ENCODE data around the gene JAK1. TPM values are rescaled to one million over a fixed set of nuclear protein-coding genes. Genes with fewer than 3 reads are reported as not detected.

The JAK1 gene
- total RNA-seq, 3 donors from 2014 or later, result 179 to 258 (median 196) TPM

- Histone ChIP-seq H3K4me1 (no peaks in the 10 kb centered on the region), H3K9me3 (no peaks in the 10 kb centered on the region), H3K36me3 (no peaks in the 10 kb centered on the region), H3K27me3 (no peaks in the 10 kb centered on the region), H3K27ac (no peak overlapping the region), H3K4me3 (no peak overlapping the region)
- no peak for DNase-seq (ENCODE audit: low spot score in 2 of 2)
- TF ChIP-seq POLR2A (IDR thresholded peaks at IDR 0.05) (no peak), CTCF (IDR thresholded peaks at IDR 0.05) (no peak), POLR2AphosphoS5 (IDR thresholded peaks at IDR 0.05) (no peak)
- intact Hi-C loops (cut with DNase I; ENCODE audit: low total_unique reads), result no loop called here
Observed at GRCh38 chr1:64839261-64839660, 127.1 kb downstream of the JAK1 start.

- Histone ChIP-seq H3K9me3 (no peaks in the 10 kb centered on the region), H3K4me3 (no peak overlapping the region), H3K27ac (no peak overlapping the region), H3K27me3 (no peaks in the 10 kb centered on the region), H3K36me3 (peaks cover 6% of the 10 kb centered on the region), H3K4me1 (no peaks in the 10 kb centered on the region)
- intact Hi-C loops (cut with DNase I; ENCODE audit: low total_unique reads), result no loop called here
- no peak for DNase-seq (ENCODE audit: low spot score in 2 of 2)
- TF ChIP-seq CTCF (IDR thresholded peaks at IDR 0.05) (no peak), POLR2A (IDR thresholded peaks at IDR 0.05) (no peak), POLR2AphosphoS5 (IDR thresholded peaks at IDR 0.05) (no peak)
Observed at GRCh38 chr1:64838486-64838885, 127.9 kb downstream of the JAK1 start.

- no peaks in the 10 kb centered on the region for H3K27me3 ChIP-seq
- H3K9me3 ChIP-seq, result no peaks in the 10 kb centered on the region
- intact Hi-C loops (cut with DNase I; ENCODE audit: low total_unique reads), result no loop called here
- no peak overlapping the region for H3K27ac ChIP-seq
- DNase-seq (ENCODE audit: low spot score in 2 of 2), result no peak
- H3K4me1 ChIP-seq, result no peaks in the 10 kb centered on the region
- no peak for TF ChIP-seq POLR2A (IDR thresholded peaks at IDR 0.05)
- no peak for TF ChIP-seq POLR2AphosphoS5 (IDR thresholded peaks at IDR 0.05)
- TF ChIP-seq CTCF (IDR thresholded peaks at IDR 0.05), result no peak
- H3K36me3 ChIP-seq, result peaks cover 8% of the 10 kb centered on the region
- no peak overlapping the region for H3K4me3 ChIP-seq
Observed at GRCh38 chr1:64836802-64837201, 129.5 kb downstream of the JAK1 start.

- TF ChIP-seq POLR2A (IDR thresholded peaks at IDR 0.05), result no peak
- no peak for TF ChIP-seq POLR2AphosphoS5 (IDR thresholded peaks at IDR 0.05)
- TF ChIP-seq CTCF (IDR thresholded peaks at IDR 0.05), result no peak
- no peaks in the 10 kb centered on the region for H3K4me1 ChIP-seq
- no peaks in the 10 kb centered on the region for H3K27me3 ChIP-seq
- DNase-seq (ENCODE audit: low spot score in 2 of 2), result no peak
- H3K4me3 ChIP-seq, result no peak overlapping the region
- H3K9me3 ChIP-seq, result no peaks in the 10 kb centered on the region
- H3K27ac ChIP-seq, result no peak overlapping the region
- intact Hi-C loops (cut with DNase I; ENCODE audit: low total_unique reads), result loop anchor here (5.0 kb wide), 1 partner anchor 147 kb away; no protein-coding TSS in a partner anchor
- peaks cover 8% of the 10 kb centered on the region for H3K36me3 ChIP-seq
Observed at GRCh38 chr1:64834734-64835133, 131.6 kb downstream of the JAK1 start.

DNA sequence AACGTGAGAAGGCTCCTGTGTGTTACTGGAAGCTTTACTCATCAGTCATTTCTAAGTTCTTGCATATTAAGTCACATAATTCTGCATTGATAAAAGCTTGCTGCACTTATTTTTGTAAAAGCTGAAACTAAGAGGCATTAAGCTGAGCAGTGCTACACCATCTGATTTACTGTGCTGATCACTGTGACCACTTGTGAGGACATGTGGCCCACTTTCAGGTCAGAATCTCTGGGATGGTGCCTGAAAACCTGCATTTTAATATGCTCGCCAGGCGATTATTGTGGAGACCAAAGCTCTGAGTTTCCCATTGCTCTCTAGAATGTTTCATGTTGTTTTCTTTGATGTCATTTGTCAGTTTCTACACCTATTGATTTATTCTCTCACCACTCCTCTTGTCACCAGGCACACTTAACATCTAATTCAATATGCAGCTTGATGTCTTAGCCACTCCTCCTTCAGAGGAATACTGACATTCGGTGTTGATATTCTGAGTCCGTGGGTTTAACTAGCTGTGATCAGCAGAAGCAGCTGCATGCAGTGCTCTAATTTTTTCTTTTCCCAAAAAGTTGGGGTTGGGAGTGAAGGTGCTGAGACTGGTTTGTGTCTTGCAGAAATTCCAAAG is 136.2 kb downstream of the JAK1 start:
- TF ChIP-seq POLR2AphosphoS5 (IDR thresholded peaks at IDR 0.05) (no peak), CTCF (IDR thresholded peaks at IDR 0.05) (no peak), POLR2A (IDR thresholded peaks at IDR 0.05) (no peak)
- H3K4me3 ChIP-seq, result no peak overlapping the region
- H3K9me3 ChIP-seq, result no peaks in the 10 kb centered on the region
- H3K27me3 ChIP-seq, result no peaks in the 10 kb centered on the region
- H3K36me3 ChIP-seq, result peaks cover 8% of the 10 kb centered on the region
- DNase-seq (ENCODE audit: low spot score in 2 of 2), result no peak
- intact Hi-C loops (cut with DNase I; ENCODE audit: low total_unique reads), result loop anchor here (5.0 kb wide), 1 partner anchor 143 kb away; no protein-coding TSS in a partner anchor
- H3K27ac ChIP-seq, result no peak overlapping the region
- no peaks in the 10 kb centered on the region for H3K4me1 ChIP-seq

All from breast epithelium (tissue), 4 donors.